H1 (cell line): ENCODE data around the gene RAD54L. TPM values are rescaled to one million over a fixed set of nuclear protein-coding genes. Genes with fewer than 3 reads are reported as not detected.

Source experiments
- BACH1 ChIP-seq: IDR thresholded peaks from 2 replicates; pipeline ENCODE4 v1.6.1; 2012; ENCODE audit warnings: low read length, improper control_type of control experiment
- BCL11A ChIP-seq, 2 experiments: IDR thresholded peaks; one replicate each; pipeline ENCODE4 v1.6.1; 2011; ENCODE audit warnings: low read depth in 2 of 2, low read length in 2 of 2, mild to moderate bottlenecking in 2 of 2
- CHD2 ChIP-seq: IDR thresholded peaks from 2 replicates; pipeline ENCODE4 v1.6.1; 2012; ENCODE audit warnings: low read length, improper control_type of control experiment
- JUND ChIP-seq: IDR thresholded peaks from 2 replicates; pipeline ENCODE4 v1.6.1; 2011; ENCODE audit warnings: mild to moderate bottlenecking, improper control_type of control experiment, low read length
- POLR2A ChIP-seq, 2 experiments: IDR thresholded peaks; 1 replicate in 1 of 2; 2 replicates in 1 of 2; pipeline ENCODE4 v1.6.1; 2011; ENCODE audit warnings: low read depth in 2 of 2, low read length in 2 of 2, mild to moderate bottlenecking in 2 of 2; ENCODE audit errors: control extremely low read depth in 1 of 2
- RAD21 ChIP-seq, 2 experiments: IDR thresholded peaks in 1 of 2; conservative IDR thresholded peaks in 1 of 2; 2 replicates each; pipeline ENCODE4 v1.6.1; 2011; ENCODE audit warnings: low read depth in 2 of 2, low read length in 2 of 2, improper control_type of control experiment in 1 of 2, inconsistent platforms in 1 of 2, mild to moderate bottlenecking in 1 of 2, moderate library complexity in 1 of 2
- TAF7 ChIP-seq: optimal IDR thresholded peaks from 2 replicates; pipeline ENCODE3; 2011; ENCODE audit warnings: low read depth, mild to moderate bottlenecking, inconsistent platforms, low read length, moderate library complexity, borderline replicate concordance
- polyA plus RNA-seq, 7 experiments: library from polyadenylated mRNA; depleted of rRNA in 3 of 7; stranded (reverse) in 5 of 7; unstranded in 2 of 7; fragments of >200 nt in 5 of 7; fragments of 200-250 nt in 2 of 7; gene quantifications; 1 replicate in 5 of 7; 2 replicates in 1 of 7; 4 replicates in 1 of 7; pipeline versions ENCODE4 v1.2.1 to v1.2.3, GENCODE V29; 2011 to 2013; ENCODE audit warnings: missing spikeins in 2 of 7, mixed read lengths in 2 of 7
- total RNA-seq: library from RNA; stranded (reverse); fragmentation: NEBNext Ultra II Directional; extraction: Animal tissue kit (Norgen Biotek cat#: 25700); gene quantifications from 2 replicates; pipeline ENCODE4 v1.2.1, GENCODE V29; 2021

The RAD54L gene
- total and polyA plus RNA-seq, 2 of the 8 experiments (the other 6 are each of a cell fraction or from before 2014, with no cell fraction given): 43.5 to 50.3 TPM

DNA sequence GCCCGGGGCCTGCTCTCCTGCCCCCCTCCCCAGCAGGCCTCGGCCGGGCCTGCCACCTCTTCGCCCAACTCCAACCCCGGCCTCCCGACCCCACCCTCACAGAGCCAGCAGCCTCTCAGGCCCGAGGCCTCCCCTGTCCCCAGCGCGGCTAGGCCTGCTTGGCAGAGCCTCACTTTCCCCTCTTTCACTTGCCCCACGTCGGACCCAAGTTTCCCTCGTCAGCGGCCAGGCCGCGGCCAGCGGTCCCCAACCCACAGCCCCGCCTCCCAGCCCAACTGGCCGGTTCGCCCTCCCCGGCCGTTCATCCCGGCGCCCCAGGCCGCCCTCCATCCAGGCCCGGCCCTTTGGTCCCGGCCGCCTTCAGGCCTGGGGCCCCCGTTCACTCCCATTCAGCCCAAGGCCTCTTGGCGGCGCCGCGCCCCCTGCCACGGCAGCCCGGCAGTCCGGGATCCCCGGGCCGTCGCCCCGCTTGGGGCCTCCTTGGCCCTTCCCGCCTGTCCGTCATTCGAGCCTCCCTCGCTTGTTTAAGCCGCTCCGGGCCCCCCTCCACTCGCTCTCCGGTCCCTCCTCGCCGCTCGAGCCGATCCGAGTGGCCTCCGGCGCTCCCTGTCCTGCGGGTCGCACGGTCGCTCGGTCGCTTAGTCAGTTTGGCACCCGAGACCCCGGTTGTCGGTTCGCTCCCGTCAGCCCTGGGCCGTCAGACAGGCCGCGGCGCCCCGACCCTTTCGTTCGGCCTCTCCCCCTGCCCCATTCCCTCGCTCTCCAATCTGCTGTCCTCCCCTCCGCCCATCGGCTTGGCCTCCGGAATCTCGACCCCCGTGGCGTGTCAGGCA lies 54.5 kb downstream of the RAD54L start (continued):
- TF ChIP-seq TAF7: no peak
- TF ChIP-seq CHD2: no peak
- no peak; a peak in 1 of 3 replicates for TF ChIP-seq POLR2A (IDR thresholded peaks at IDR 0.05; ENCODE audit: control extremely low read depth in 1 of 2, low read depth in 2 of 2, low read length in 2 of 2)
- no peak for TF ChIP-seq BACH1
- TF ChIP-seq RAD21 (IDR thresholded peaks at IDR 0.05 in 1 of 2, conservative IDR thresholded peaks at IDR 0.05 in 1 of 2; ENCODE audit: low read depth in 2 of 2, low read length in 2 of 2): peak; percentile 1 to 44; a peak in 3 of 4 replicates
- TF ChIP-seq BCL11A (IDR thresholded peaks at IDR 0.05; ENCODE audit: low read depth in 2 of 2, low read length in 2 of 2): no peak
- TF ChIP-seq JUND: no peak
